Mesenchymal stem cell (in vitro differentiated cells and primary cell): ENCODE measurements around the gene LYPD8.

Source experiments
- DNase-seq: peaks from one replicate; pipeline ENCODE4 v3.0.0-alpha.2; 2013
- H2AFZ ChIP-seq: one replicate; pipeline ENCODE4 v1.6.1; 2013; ENCODE audit warnings: low read depth, mild to moderate bottlenecking, control low read depth, inconsistent platforms, low read length, moderate library complexity
- H2AK5ac ChIP-seq: 2 replicates; pipeline ENCODE4 v1.6.1; 2013; ENCODE audit warnings: low read length, moderate library complexity, mild to moderate bottlenecking, inconsistent platforms; ENCODE audit not compliant: severe bottlenecking
- H2BK120ac ChIP-seq: one replicate; pipeline ENCODE4 v1.6.1; 2013; ENCODE audit warnings: low read depth, mild to moderate bottlenecking, inconsistent platforms, low read length, moderate library complexity
- H2BK12ac ChIP-seq, 2 experiments: one replicate each; pipeline ENCODE4 v1.6.1; 2013; ENCODE audit warnings: inconsistent platforms in 2 of 2, low read length in 2 of 2, mild to moderate bottlenecking in 2 of 2, moderate library complexity in 2 of 2, control low read depth in 1 of 2
- H2BK15ac ChIP-seq: one replicate; pipeline ENCODE4 v1.6.1; 2013; ENCODE audit warnings: mild to moderate bottlenecking, low read depth, inconsistent platforms; ENCODE audit not compliant: poor library complexity, severe bottlenecking
- H2BK5ac ChIP-seq: 2 replicates; pipeline ENCODE4 v1.6.1; 2013; ENCODE audit warnings: low read depth, mild to moderate bottlenecking, low read length, control low read depth, inconsistent platforms; ENCODE audit not compliant: poor library complexity, severe bottlenecking
- H3K14ac ChIP-seq, 2 experiments: one replicate each; pipeline ENCODE4 v1.6.1; 2013; ENCODE audit warnings: inconsistent platforms in 2 of 2, low read length in 2 of 2, control low read depth in 1 of 2, mild to moderate bottlenecking in 1 of 2, moderate library complexity in 1 of 2
- H3K18ac ChIP-seq, 2 experiments: one replicate each; pipeline ENCODE4 v1.6.1; 2013; ENCODE audit warnings: inconsistent platforms in 2 of 2, low read length in 2 of 2, control low read depth in 1 of 2, low read depth in 1 of 2, mild to moderate bottlenecking in 1 of 2
- H3K23ac ChIP-seq, 2 experiments: one replicate each; pipeline ENCODE4 v1.6.1; 2013; ENCODE audit warnings: inconsistent platforms in 2 of 2, low read length in 2 of 2, mild to moderate bottlenecking in 2 of 2, moderate library complexity in 2 of 2, control low read depth in 1 of 2
- H3K27ac ChIP-seq: 2 replicates; pipeline ENCODE4 v1.5.1; 2013; ENCODE audit warnings: mild to moderate bottlenecking, moderate library complexity, low read length, control low read depth, inconsistent platforms; ENCODE audit not compliant: poor library complexity, severe bottlenecking
- H3K27me3 ChIP-seq, 2 experiments: 2 replicates each; pipeline versions ENCODE4 v1.6.1 to v1.7.0; 2013; ENCODE audit warnings: low read length in 2 of 2, mild to moderate bottlenecking in 2 of 2, moderate library complexity in 2 of 2, control low read depth in 1 of 2, inconsistent platforms in 1 of 2; ENCODE audit not compliant: control insufficient read depth in 1 of 2, insufficient read depth in 1 of 2
- H3K36me3 ChIP-seq, 2 experiments: 2 replicates each; pipeline versions ENCODE4 v1.6.1 to v1.7.0; 2013; ENCODE audit warnings: low read length in 2 of 2, control low read depth in 1 of 2, inconsistent platforms in 1 of 2, low read depth in 1 of 2, mild to moderate bottlenecking in 1 of 2; ENCODE audit not compliant: insufficient read depth in 2 of 2, control insufficient read depth in 1 of 2
- H3K4ac ChIP-seq, 2 experiments: one replicate each; pipeline ENCODE4 v1.6.1; 2013; ENCODE audit warnings: inconsistent platforms in 2 of 2, low read length in 2 of 2, mild to moderate bottlenecking in 2 of 2, moderate library complexity in 2 of 2, control low read depth in 1 of 2, low read depth in 1 of 2
- H3K4me1 ChIP-seq: 2 replicates; pipeline ENCODE4 v1.6.1; 2013; ENCODE audit warnings: low read depth, low read length, control low read depth; ENCODE audit not compliant: control insufficient read depth, insufficient read depth
- H3K4me2 ChIP-seq: 2 replicates; pipeline ENCODE4 v1.6.1; 2013; ENCODE audit warnings: low read length, mild to moderate bottlenecking, inconsistent platforms; ENCODE audit not compliant: poor library complexity, severe bottlenecking
- H3K4me3 ChIP-seq, 2 experiments: 2 replicates each; pipeline versions ENCODE4 v1.5.1 to v1.7.0; 2013; ENCODE audit warnings: low read length in 2 of 2, mild to moderate bottlenecking in 2 of 2, control low read depth in 1 of 2, low read depth in 1 of 2; ENCODE audit not compliant: insufficient read depth in 1 of 2
- H3K79me1 ChIP-seq: replicated peaks from 2 replicates; pipeline ENCODE4 v1.6.1; 2013; ENCODE audit warnings: mild to moderate bottlenecking, control low read depth, low read length, inconsistent platforms; ENCODE audit not compliant: poor library complexity, severe bottlenecking
- H3K9ac ChIP-seq: 2 replicates; pipeline ENCODE4 v1.7.0; 2013; ENCODE audit warnings: mild to moderate bottlenecking, low read length, moderate library complexity
- H3K9me3 ChIP-seq: 2 replicates; pipeline ENCODE4 v1.7.0; 2013; ENCODE audit warnings: mild to moderate bottlenecking, low read length; ENCODE audit not compliant: control insufficient read depth
- H4K8ac ChIP-seq: one replicate; pipeline ENCODE4 v1.6.1; 2013; ENCODE audit warnings: inconsistent platforms, mild to moderate bottlenecking, low read length, moderate library complexity
- H4K91ac ChIP-seq: one replicate; pipeline ENCODE4 v1.6.1; 2013; ENCODE audit warnings: mild to moderate bottlenecking, low read length, inconsistent platforms
- WGBS: methylation state at CpG from one replicate; pipeline ENCODE4 v1.1.7; 2013; ENCODE audit warnings: mixed read lengths; 5-methylcytosine and 5-hydroxymethylcytosine counted together

The LYPD8 gene

GRCh38 chr1:248775441-248775840 lies 19.9 kb upstream of the LYPD8 start:
- no peak overlapping the region for H3K9ac ChIP-seq
- H3K27me3 ChIP-seq, result no peaks in the 10 kb centered on the region
- no peaks in the 10 kb centered on the region for H3K79me1 ChIP-seq
- no peak overlapping the region for H2AFZ ChIP-seq
- WGBS, result 69% methylated on average over 4 of the region's 4 CpGs
- no peaks in the 10 kb centered on the region for H3K4me1 ChIP-seq
- no peak overlapping the region for H2AK5ac ChIP-seq
- no peak overlapping the region for H4K8ac ChIP-seq
- H3K18ac ChIP-seq, result no peak overlapping the region
- DNase-seq, result no peak
- H2BK12ac ChIP-seq, result no peak overlapping the region
- H3K23ac ChIP-seq, result no peak overlapping the region
- no peak overlapping the region for H3K14ac ChIP-seq
- no peaks in the 10 kb centered on the region for H3K36me3 ChIP-seq
- no peak overlapping the region for H2BK120ac ChIP-seq
- no peak overlapping the region for H2BK15ac ChIP-seq
- no peak overlapping the region for H3K4me3 ChIP-seq
- no peak overlapping the region for H4K91ac ChIP-seq
- H3K4ac ChIP-seq, result no peak overlapping the region
- no peak overlapping the region for H2BK5ac ChIP-seq
- H3K9me3 ChIP-seq, result peaks cover 3% of the 10 kb centered on the region
- H3K4me2 ChIP-seq, result no peak overlapping the region
- no peak overlapping the region for H3K27ac ChIP-seq

- no peaks in the 10 kb centered on the region for H3K9me3 ChIP-seq
- WGBS, result 100% methylated on average over 1 of the region's 3 CpGs
- H3K9ac ChIP-seq, result no peak overlapping the region
- DNase-seq, result no peak
- no peak overlapping the region for H2BK12ac ChIP-seq
- no peaks in the 10 kb centered on the region for H3K4me1 ChIP-seq
- H2BK5ac ChIP-seq, result no peak overlapping the region
- no peak overlapping the region for H2BK15ac ChIP-seq
- no peak overlapping the region for H3K18ac ChIP-seq
- no peak overlapping the region for H4K8ac ChIP-seq
- no peak overlapping the region for H4K91ac ChIP-seq
- H3K14ac ChIP-seq, result no peak overlapping the region
- no peak overlapping the region for H2AFZ ChIP-seq
- H3K4ac ChIP-seq, result no peak overlapping the region
- H3K4me3 ChIP-seq, result no peak overlapping the region
- no peak overlapping the region for H3K23ac ChIP-seq
- no peaks in the 10 kb centered on the region for H3K36me3 ChIP-seq
- no peak overlapping the region for H2AK5ac ChIP-seq
- no peak overlapping the region for H3K4me2 ChIP-seq
- no peaks in the 10 kb centered on the region for H3K27me3 ChIP-seq
- H2BK120ac ChIP-seq, result no peak overlapping the region
- H3K27ac ChIP-seq, result no peak overlapping the region
- no peaks in the 10 kb centered on the region for H3K79me1 ChIP-seq
These were observed 4.1 kb upstream of the LYPD8 start for GRCh38 chr1:248759644-248760043.

DNA sequence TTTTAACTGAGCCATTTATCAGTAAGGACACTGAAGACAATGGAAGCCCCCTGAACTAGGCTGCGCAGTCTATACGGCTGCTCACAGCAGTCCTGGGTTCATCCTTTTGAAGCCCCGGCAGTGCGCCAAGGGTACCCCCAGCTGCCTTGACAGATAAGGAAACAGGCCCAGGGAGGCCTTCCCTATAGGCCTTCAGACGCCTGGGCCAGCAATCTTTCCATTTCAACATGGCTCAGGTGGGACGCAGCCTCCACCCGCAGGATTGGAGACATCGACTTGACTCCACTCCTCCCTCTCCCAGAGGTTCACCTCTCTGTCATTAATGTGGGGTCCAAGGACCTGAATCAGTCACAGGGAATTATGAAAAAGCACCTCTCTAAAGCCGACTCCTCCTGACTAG lies 2.8 kb upstream of the LYPD8 start:
- Histone ChIP-seq H3K18ac (no peak overlapping the region), H3K4me2 (no peak overlapping the region), H3K27me3 (no peaks in the 10 kb centered on the region), H2BK15ac (no peak overlapping the region), H3K4ac (no peak overlapping the region), H3K4me3 (no peak overlapping the region), H3K9me3 (no peaks in the 10 kb centered on the region), H3K9ac (no peak overlapping the region), H3K14ac (no peak overlapping the region), H3K23ac (no peak overlapping the region), H2AFZ (no peak overlapping the region), H4K8ac (no peak overlapping the region), H2BK120ac (no peak overlapping the region), H2BK12ac (no peak overlapping the region), H3K4me1 (peaks cover 2% of the 10 kb centered on the region), H4K91ac (no peak overlapping the region), H3K27ac (no peak overlapping the region), H3K79me1 (no peaks in the 10 kb centered on the region), H3K36me3 (no peaks in the 10 kb centered on the region), H2BK5ac (no peak overlapping the region), H2AK5ac (no peak overlapping the region)
- DNase-seq, result no peak
- WGBS, result 82% methylated on average over 9 of the region's 9 CpGs

- H2BK120ac ChIP-seq, result no peak overlapping the region
- 54% methylated on average over 5 of the region's 5 CpGs for WGBS
These were observed 2.2 kb upstream of the LYPD8 start for GRCh38 chr1:248757784-248758195.

More at GRCh38 chr1:248757784-248758195, 2.2 kb upstream of the LYPD8 start:
- Histone ChIP-seq H3K27me3 (no peaks in the 10 kb centered on the region), H3K4me2 (no peak overlapping the region), H3K14ac (no peak overlapping the region), H3K36me3 (no peaks in the 10 kb centered on the region), H3K27ac (no peak overlapping the region), H3K9ac (no peak overlapping the region), H2BK12ac (no peak overlapping the region), H3K79me1 (no peaks in the 10 kb centered on the region), H3K4ac (no peak overlapping the region), H3K23ac (no peak overlapping the region), H2BK15ac (no peak overlapping the region), H3K4me1 (peaks cover 2% of the 10 kb centered on the region), H2AFZ (no peak overlapping the region), H4K91ac (no peak overlapping the region), H3K9me3 (no peaks in the 10 kb centered on the region), H4K8ac (no peak overlapping the region), H3K18ac (no peak overlapping the region), H2BK5ac (no peak overlapping the region), H3K4me3 (no peak overlapping the region), H2AK5ac (no peak overlapping the region)
- DNase-seq, result no peak
